Hematopoietic multipotent progenitor cell treated with erythropoietin and hydrocortisone succinate and interleukin-3 and kit ligand, for 8 days (in vitro differentiated cells): ENCODE measurements around the gene ACTR2.
"Not testable (repeated sequence)": the region's sequence is repeated elsewhere in the genome, so short reads cannot be mapped to it uniquely, and the experiment has no call there.

Source experiments
- DNase-seq: peaks from one replicate; pipeline ENCODE4 v3.0.0-alpha.2; 2015

The ACTR2 gene

DNA sequence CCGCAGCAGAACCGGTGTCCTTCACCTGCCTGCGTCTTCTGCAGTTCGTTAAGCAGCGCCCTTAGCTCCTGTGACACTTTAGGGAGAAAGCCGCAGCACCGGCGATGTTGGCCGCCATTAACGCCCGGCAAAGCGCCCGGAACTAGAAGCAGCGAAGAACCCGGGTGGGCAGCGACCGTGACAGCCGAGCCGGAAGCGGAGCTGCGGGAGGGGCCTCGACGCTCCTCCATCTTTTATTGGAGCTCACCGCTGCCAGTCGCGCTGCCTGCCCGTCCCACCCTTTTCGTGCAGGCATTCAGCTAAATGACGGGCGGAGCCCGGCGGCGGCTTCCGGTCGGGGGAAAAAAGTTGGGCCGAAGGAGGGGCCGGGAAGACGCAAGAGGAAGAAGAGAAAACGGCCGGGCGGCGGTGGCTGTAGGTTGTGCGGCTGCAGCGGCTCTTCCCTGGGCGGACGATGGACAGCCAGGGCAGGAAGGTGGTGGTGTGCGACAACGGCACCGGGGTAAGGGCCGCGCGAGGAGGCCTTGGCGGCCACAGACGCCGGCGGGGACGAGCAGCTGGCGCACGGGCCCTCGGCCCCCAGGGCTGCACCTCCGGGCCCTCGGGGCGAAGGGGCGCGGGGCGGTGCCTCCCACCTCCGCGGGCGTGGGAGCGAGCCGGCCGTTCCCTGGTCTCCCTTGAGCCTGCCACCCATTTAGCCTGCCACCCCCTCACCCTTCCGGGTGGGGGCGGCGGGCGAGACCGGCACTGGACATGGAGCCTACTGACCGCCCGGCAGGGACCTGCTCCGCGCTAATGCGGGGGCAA lies at the start of gene ACTR2:
Gene ACTR2 (plus strand): TSS at position 376 of the 807 bp plus-strand sequence. CDS start 79 bp downstream, at position 455.
- DNase-seq: peak; percentile 96

DNA sequence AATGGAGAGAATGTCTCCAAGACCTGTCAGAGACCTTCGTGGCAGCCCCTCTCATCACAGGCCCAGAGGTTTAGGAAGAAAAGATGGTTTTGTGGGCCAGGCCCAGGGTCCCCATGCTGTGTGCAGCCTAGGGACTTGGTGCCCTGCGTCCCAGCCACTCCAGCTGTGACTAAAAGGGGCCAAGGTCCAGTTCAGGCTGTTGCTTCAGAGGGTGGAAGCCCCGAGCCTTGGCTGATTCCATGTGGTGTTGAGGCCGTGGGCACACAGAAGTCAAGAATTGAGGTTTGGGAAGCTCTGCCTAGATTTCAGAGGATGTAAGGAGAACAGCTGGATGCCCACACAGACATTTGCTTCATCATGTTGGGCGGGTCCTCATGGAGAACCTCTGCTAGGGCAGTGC lies 45.1 kb upstream of the ACTR2 start:
- no peak for DNase-seq

DNA sequence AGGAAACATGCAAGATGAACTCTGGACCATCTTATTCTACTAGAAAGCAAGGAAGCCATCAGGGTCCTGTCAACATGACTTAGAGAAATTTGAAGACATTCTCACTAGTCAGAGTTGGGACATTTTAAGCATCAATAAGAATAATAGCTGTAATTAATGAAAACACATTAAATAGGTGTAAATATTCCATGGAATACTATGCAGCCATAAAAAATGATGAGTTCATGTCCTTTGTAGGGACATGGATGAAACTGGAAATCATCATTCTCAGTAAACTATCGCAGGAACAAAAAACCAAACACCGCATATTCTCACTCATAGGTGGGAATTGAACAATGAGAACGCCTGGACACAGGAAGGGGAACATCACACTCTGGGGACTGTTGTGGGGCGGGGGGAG lies 44.2 kb upstream of the ACTR2 start:
- DNase-seq: not testable (repeated sequence)

DNA sequence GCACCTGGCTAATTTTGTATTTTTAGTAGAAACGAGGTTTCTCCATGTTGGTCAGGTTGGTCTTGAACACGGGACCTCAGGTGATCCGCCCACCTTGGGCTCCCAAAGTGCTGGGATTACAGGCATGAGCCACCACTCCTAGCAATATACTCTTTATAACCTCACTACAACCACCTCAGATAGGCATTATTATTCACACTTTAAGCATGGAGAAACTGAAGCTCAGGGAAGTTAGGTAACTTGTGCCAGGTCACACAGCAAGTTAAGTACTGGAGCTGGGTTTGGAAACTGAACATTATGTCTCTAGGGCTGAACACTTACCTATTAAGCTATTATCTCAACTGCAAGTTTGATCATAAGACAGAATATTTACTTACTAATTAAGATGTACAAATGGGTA lies 42.6 kb upstream of the ACTR2 start:
- DNase-seq: no peak

DNA sequence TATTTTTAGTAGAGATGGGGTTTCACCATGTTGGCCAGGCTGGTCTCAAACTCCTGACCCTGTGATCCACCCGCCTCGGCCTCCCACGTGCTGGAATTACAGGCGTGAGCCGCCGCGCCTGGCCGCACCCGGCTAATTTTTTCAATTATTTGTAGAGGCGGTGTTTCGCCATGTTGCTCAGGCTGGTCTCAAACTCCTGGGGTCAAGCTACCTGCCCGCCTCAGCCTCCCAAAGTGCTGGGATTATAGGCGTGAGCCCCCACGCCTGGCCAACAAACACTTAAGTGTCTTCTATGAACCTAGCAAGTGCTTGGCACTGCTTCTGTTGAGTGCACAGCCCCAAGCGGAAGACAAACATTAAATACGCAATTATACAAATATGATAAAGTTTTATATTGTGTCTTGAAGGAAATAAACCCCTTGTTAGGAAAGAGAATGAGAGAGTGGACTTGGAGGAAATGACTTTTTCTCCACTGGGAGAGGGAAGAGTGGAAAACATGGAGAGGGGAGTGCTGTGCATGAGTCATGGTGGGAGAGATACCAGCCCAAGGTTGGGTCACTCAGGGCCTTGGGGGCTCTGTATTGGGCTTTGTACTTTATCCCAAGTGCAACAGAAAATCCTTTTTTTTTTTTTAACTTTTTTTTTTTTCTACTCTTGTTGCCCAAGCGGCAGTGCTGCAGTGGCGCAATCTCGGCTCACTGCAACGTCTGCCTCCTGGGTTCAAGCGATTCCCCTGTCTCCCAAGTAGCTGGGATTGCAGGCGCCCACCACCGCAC lies 41.4 kb upstream of the ACTR2 start:
- no peak for DNase-seq

DNA sequence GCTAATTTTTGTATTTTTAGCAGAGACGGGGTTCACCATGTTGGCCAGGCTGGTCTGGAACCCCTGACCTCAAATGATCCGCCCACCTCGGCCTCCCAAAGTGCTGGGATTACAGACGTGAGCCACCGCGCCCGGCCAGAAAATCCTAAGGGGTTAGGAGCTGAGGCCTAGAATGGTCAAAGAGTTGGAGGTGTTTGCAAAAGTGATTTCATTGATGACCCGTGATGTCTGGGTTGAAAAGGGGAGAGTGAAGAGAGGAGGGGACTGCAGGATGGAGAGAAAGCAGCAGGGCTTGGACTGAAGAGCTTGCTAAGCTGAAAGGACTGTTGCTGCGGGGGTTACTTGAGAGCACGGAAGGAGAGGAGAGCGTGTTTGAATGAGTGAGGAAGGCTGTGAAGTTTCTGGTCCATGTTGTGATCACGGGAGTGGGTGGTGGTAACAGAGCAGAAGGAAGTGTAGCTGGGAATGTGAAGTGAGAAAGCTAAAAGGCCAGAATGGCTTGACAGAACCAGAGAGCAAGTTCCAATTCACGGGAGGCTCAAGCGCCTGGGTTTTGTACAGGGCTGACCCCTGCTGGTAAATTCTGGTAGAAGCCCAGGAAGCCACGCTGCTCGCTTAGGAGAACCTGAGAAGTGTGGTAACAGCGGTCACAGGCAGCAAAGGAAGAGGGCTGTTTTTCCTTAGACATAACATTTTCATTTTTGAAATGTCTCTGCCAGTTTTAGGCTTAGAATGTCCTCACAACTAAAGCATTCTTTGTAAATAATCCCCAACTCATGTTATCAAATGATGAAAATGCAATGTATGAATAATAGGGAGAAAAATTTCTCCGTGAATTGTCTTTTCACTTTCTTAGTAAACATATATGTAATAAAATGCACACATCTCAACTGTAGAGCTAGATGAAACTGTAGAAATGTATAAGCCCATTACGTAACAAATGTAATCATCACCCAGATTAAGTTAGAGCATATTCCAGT lies 40.5 kb upstream of the ACTR2 start:
- peak; percentile 76 for DNase-seq

DNA sequence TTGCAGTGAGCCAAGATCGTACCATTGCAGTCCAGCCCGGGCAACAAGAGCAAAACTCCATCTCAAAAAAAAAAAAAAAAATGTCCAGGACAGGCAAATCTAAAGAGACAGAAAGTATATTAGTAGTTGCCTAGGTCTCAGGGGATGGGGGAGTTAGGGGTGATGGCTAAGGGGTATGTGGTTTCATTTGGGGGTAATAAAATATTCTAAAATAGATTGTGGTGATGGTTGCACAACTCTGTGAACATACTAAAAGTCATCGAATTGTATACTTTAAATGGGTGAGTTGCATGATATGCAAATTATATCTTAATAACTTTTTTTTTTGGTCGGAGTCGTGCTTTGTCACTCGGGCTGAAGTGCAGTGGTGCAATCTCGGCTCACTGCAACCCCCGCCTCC lies 34.2 kb upstream of the ACTR2 start:
- DNase-seq: no peak

DNA sequence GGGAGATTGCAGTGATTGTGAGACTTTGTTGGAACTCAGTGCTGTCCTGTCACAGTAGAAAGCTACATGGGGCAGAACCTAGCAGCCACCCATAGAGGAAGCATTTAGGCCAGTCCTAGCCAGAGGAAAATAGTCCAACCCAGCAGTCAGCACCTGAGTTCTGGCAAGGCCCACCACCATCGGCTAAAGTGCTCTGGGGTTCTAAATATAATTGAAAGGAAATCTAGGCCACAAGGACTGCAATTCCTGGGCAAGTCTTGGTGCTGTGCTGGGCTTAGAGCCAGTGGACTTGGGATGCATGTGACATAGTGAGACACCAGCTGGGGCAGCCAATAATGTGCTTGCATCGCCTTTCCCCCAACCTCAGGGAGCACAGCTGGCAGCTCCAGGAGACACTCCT lies 28.9 kb upstream of the ACTR2 start:
- DNase-seq: no peak

DNA sequence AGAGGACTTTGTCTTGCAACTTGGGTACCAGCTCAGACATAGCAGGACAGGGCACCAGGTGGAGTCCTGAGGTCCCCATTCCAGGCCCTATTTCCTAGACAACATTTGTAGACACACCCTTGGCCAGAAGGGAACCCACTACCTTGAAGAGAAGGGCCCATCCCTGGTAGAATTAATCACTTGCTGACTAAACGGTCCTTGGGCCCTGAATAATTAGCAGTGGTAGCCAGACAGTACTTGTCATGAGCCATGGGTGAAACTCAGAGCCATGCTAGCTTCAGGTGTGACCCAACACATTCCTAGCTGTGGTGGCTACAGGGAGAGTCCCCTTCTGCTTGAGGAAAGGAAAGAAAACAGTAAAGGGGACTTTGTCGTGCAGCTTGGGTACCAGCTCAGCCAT lies 28.5 kb upstream of the ACTR2 start:
- DNase-seq: no peak

DNA sequence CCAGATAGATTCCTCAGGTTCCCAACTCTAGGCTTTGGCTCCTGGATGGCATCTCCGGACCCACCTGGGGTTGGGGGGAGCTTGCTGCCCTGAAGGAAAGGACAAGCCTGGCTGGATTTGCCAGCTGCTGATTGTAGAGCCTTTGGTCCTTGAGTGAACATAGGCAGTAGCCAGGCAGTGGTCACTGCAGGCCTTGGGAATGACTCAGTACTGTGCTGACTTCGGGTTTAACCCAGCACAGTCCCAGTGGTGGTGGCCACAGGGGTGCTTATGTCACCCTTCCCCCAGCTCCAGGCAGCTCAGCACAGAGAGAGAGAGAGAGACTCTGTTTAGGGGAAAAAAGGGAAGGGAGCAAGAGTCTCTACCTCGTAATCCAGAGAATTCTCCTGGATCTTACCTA lies 27.7 kb upstream of the ACTR2 start:
- no peak for DNase-seq

DNA sequence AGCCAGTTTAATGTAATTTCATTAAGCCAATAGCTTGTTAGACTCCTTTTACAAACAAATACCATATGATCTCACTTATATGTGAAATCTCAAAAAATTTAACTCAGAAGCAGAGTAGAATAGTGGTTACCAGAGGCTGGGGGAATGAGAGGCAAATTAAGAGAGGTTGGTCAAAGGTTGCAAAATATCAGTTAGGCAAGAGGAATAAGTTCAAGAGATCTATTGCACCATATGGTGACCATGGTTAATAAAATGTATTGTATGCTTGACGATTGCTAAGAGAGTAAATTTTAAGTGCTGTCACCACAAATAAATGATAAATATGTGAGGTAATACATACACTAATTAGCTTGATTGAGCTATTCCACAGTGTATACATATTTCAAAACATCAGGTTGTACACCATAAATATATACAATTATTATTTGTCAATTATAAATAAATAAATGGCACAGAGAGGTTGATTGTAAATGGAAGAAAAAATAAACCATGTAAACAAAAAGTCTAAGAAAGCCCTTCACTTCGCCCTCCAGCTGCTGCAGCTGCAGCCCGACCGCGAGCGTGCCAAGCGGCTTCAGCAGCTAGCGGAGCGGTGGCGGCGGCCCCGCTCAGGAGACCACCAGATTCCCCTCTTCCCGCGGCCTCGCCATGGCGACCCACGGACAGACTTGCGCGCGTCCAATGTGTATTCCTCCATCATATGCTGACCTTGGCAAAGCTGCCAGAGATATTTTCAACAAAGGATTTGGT lies 23.0 kb upstream of the ACTR2 start:
- DNase-seq: no peak

DNA sequence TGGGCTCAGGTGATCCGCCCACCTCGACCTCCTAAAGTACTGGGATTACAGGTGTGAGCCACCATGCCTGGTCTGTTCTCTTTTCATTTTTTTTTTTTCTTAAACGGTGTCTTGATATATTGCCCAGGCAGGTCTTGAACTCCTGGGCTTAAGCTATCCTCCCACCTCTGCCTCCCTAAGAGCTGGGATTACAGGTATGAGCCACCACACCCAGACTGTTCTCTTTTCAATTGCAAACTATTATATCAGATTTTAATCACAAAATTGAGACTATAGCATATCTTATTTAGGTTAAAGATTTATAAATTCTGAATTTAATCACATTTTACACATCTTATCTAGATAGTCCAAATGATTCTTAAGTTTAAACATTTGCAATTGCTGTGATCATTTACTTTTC lies 15.5 kb upstream of the ACTR2 start:
- DNase-seq: no peak

DNA sequence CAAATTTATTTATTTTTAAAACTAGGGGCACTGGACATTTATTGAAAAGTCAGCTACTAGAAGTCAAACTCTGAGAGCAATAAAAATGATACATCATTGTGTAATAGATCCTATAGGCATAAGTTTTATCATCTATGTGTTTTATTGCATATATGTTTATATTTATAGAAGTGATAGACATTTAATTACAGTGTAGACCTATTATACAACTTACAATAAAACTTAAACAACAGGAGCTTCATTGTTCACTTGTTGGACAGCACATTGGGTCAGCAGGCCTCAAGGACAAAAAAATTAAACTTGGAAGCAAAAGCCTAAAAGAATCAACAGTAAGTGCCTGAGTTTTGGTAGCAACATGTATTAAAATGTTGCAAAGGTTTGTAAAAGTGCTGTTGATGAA lies 15.0 kb upstream of the ACTR2 start:
- no peak for DNase-seq

DNA sequence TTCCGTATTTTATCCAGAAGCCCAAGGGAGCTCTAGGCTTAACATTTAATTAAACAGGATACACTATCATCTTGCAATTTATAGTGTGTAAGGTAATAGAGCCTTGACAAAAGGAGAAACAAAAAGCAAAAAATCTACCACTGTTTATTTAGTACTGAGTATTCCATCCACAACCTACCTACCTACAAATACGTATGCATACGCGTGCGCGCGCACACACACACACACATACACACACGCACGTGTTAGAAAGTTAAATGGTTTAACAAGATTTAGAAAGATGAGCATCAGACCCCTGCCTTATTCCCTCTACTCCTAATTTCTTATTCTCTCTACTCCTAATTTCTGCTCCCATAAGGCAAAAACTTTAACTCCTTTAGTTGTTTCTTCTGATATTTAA lies 14.6 kb upstream of the ACTR2 start:
- DNase-seq: no peak

DNA sequence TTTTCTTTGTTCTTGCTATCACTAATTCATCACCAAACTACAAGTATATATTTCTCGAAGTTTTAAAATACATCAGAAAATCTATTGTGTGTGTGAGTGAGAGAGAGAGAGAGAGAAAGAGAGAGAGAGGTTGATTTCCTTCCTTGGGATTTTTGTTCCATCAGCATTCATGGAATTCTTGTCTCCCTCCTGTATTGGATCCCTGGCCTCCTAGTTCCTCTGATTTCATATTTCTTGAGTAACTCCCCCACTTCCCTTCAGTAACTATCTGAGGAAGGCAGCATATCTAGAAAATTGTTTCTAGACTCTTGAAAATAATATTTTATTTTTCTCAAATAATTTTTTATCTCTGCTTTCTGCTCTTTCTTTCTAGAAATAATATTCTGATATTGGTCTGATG lies 13.3 kb upstream of the ACTR2 start:
- no peak for DNase-seq

DNA sequence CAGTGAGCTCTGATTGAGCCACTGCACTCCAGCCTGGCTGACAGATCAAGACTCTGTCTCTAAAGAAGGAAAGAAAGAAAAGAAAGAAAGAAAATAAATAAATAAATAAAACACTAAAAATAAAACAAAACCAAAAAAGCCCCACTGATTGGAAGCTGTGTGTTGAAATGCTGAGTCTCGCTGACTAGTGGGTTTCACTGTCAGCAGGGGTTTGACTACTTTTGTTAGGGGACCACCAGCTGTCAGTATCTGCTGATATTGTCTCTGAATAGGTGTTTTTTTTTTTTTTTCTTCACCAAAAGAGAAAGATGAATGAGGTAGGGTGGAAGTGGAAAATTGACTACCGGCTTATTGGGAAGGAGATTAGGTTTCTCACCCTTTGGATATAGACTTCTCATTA lies 12.8 kb upstream of the ACTR2 start:
- DNase-seq: no peak

DNA sequence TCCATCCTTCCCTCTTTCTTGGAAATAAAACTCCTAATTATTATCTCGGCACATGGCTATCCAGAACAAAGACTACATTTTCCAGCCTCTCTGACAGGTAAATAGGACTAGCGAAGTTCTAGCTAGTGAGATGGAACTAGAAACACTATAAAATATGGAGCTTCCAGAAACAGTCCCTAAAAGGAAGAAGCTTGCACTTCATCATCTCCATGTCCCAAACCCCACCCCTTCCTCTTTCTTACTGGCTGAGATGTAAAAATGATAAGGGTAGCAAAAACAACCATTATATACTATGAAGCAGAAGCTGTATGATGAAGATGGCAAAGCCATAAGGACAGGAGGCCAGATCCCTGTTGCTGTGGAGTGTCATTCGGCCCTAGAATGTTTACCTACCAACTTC lies 11.7 kb upstream of the ACTR2 start:
- DNase-seq: no peak

DNA sequence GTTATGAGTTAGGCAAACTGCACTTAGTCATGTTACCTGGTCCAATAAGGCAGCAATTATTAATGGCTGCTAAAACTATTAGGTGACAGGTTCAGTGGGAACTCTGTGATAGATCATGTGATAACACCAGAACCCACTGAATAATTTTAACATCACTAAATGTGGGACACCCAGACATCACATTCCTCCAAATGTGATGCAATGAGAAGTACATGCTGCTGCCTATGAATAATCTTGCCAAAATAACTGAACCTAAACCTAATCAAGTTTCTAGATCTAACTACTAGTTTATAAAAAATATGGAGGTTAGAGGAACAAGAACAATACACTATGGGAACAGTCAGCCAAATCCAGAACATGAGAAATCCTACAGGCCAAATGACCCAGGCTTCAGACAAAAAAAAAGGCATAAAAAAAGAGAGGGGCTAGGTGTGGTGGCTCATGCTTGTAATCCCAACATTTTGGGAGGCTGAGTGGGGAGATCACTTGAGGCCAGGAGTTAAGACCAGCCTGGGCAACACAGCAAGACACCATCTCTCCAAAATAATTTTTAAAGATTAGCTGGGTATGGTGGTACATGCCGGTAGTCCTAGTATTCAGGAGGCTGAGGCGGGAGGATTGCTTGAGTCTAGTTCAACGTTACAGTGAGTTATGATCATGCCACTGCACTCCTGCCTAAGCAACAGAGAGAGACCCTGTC lies 7.0 kb upstream of the ACTR2 start:
- no peak for DNase-seq

DNA sequence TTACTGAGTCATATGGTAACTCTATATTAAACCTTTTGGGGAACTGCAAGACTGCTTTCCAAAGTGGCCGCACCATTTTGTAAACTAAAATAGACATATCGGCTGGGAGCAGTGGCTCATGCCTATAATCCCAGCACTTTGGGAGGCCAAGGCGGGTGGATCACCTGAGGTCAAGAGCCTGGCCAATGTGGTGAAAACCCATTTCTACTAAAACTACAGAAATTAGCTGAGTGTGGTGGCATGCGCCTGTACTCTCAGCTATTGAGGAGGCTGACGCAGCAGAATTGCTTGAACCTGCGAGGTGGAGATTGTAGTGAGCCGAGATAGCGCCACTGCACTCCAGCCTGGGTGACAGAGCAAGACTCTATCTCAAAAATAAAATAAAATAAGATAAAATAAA lies 6.4 kb upstream of the ACTR2 start:
- DNase-seq: not testable (repeated sequence)

DNA sequence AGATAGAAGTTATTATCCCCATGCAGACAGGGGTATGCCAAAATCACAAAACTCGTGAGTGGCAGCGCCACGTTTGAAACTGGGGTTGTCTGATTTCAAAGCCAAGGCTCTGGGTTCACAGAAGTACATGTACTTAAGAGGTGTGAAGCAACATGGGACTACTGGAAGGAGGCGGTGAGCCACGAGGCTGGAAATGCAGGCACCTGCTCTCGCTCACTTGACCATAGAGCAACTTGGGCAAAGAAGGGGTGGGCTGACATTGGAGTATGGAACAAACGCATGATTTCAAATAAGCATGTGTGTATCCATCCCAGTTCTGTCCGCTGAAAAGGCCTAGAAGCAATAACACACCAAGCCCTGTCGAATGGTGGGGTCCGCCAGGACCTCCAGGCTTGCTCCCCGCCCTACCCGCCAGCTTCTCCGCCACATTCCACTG lies 593 bp upstream of the ACTR2 start:
- peak; percentile 46 for DNase-seq

DNA sequence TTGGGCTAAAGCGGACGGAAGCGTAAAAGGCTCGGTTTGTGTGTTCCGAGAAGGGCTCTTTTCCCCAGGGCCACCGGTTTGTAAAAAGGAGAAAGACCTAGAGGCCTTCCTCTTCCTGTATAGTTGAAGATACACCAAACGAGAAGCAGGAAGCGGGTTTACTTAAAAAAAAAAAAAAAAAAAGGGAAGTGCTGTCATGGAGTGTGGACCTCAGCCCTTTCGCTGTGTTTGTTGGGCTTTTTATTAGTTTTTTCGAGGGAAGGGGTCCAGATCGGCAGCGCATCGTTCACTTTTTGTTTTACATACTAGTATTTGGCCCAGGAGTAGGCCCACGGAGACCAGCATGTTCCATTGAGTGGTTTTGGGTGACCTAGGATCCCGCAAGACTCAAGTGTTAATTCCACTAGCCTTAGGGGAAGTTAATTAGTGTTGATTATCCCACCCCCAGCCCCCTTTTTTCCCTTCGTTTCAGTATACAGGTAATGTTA lies 676 bp downstream of the ACTR2 start:
- DNase-seq: peak; percentile 71

DNA sequence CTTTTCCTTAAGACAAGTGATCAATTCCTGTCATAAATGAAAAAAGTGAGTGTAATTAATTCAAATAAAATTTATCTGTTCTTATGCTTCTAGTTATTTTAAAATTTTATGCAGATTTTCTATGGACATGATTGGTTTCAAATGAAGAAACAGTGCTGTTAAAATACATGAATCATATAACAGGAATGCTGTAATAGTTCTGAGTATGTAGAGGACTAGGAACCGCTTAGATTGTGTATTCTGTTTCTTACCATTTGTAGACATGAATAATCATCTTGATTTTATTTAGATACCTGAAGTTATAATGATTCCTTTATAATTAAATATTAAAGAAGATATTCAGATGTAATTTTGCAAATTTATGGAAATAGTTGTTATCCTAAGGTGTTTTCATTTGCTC lies 3.5 kb downstream of the ACTR2 start:
- no peak for DNase-seq
